Measurements from ENCODE around the gene EIF2S1.

- no peak for TF ChIP-seq CTCF (IDR thresholded peaks at IDR 0.05)
- TF ChIP-seq POLR2A (IDR thresholded peaks at IDR 0.05), result no peak
Observed at GRCh38 chr14:67424539-67424938, 64.4 kb downstream of the EIF2S1 start.

All from body of pancreas (tissue), 4 donors.